A204.1 (cell line): ENCODE data around the gene ATP23.

Source experiments
- FAIRE-seq: peaks from 2 replicates; lab custom pipeline; 2012; peaks lifted over from hg19 to GRCh38; lab: Jason Lieb, UNC

The ATP23 gene

GRCh38 chr12:57983858-57984505, 42.6 kb downstream of the ATP23 start:
- no peak for FAIRE-seq

- FAIRE-seq, result no peak
These were observed 43.3 kb downstream of the ATP23 start for GRCh38 chr12:57984629-57985151.

GRCh38 chr12:57985685-57986084, 44.3 kb downstream of the ATP23 start:
- no peak for FAIRE-seq

- no peak for FAIRE-seq
These were observed 48.5 kb downstream of the ATP23 start for GRCh38 chr12:57989838-57990237.

- FAIRE-seq, result peak; percentile 27
These were observed 49.0 kb downstream of the ATP23 start for GRCh38 chr12:57990241-57990883.

- no peak for FAIRE-seq
These were observed 50.6 kb downstream of the ATP23 start for GRCh38 chr12:57992001-57992400.

GRCh38 chr12:57993030-57993429, 51.7 kb downstream of the ATP23 start:
- no peak for FAIRE-seq

- FAIRE-seq, result no peak
These were observed 52.5 kb downstream of the ATP23 start for GRCh38 chr12:57993834-57994233.

- FAIRE-seq, result no peak
These were observed 55.2 kb downstream of the ATP23 start for GRCh38 chr12:57996520-57996919.

- no peak for FAIRE-seq
These were observed 56.9 kb downstream of the ATP23 start for GRCh38 chr12:57998251-57998650.

GRCh38 chr12:58000499-58000898, 59.1 kb downstream of the ATP23 start:
- no peak for FAIRE-seq

- FAIRE-seq, result no peak
These were observed 66.5 kb downstream of the ATP23 start for GRCh38 chr12:58007875-58008274.

GRCh38 chr12:58008634-58009033, 67.3 kb downstream of the ATP23 start:
- no peak for FAIRE-seq
